Right atrium auricular region (tissue), 2 donors: Measurements from ENCODE around the gene RIBC1. TPM values are rescaled to one million over a fixed set of nuclear protein-coding genes. Genes with fewer than 3 reads are reported as not detected.
A peak's percentile ranks its signal among the peaks of the same experiment; 100 is the strongest.

Experiments used
- DNase-seq: peaks from one replicate; pipeline ENCODE4 v3.0.0-alpha.2; 2019; ENCODE audit warnings: low spot score
- H3K27ac ChIP-seq, 2 donors: fragments of 200-600 bp; sonication (generic); 1 replicate in 1 of 2; 2 replicates in 1 of 2; pipeline ENCODE4 v1.5.1; 2016 to 2019
- H3K27me3 ChIP-seq, 2 donors: fragments of 200-600 bp; sonication (generic); one replicate each; pipeline versions ENCODE4 v1.5.1 to v1.6.0; 2017 to 2019
- H3K36me3 ChIP-seq: fragments of 200-600 bp; sonication (generic); one replicate; pipeline ENCODE4 v1.5.1; 2016
- H3K4me1 ChIP-seq, 2 donors: fragments of 200-600 bp; sonication (generic); one replicate each; pipeline versions ENCODE4 v1.5.1 to v1.6.0; 2017 to 2019
- H3K4me3 ChIP-seq, 2 donors: fragments of 200-600 bp; sonication (generic); 1 replicate in 1 of 2; 2 replicates in 1 of 2; pipeline ENCODE4 v1.5.1; 2017 to 2019; ENCODE audit warnings: mild to moderate bottlenecking in 1 of 2, moderate library complexity in 1 of 2
- H3K9me3 ChIP-seq, 2 donors: fragments of 200-600 bp; sonication (generic); one replicate each; pipeline ENCODE4 v1.5.1; 2019
- total RNA-seq, 2 donors: library from RNA; depleted of rRNA; stranded (reverse); fragments of >200 nt; gene quantifications; one replicate each; pipeline ENCODE4 v1.1.0, GENCODE V29; 2016
- TF ChIP-seq, protein P1 (sequence below), 2 donors: fragments of 200-600 bp; sonication (generic); IDR thresholded peaks; one replicate each; pipeline ENCODE4 v1.5.1; 2019; ENCODE audit warnings: antibody characterized with exemption in 2 of 2

RIBC1 gene
- total RNA-seq, 2 donors from 2014 or later: 0.86 to 1.1 TPM

DNA sequence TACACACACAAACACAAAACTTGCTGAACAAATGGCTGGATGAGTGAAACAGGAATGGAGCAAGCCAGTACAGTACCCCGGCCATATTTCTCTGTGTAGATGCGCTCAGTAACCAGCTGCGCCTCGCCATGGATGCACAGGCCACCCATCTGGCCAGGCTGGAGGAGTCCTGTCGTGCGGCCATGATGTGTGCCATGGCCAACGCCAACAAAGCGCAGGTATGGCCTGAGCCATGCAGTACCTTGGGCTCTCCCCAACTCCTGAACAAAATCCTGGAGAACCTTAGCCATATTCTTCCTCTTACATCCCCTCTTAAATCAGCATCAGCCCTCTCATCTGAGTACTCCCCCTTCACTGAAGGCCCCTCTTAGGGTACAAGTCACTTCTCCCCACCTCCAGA lies 7.1 kb downstream of the RIBC1 start:
- H3K4me3 ChIP-seq: no peak overlapping the region
- H3K27me3 ChIP-seq: no peaks in the 10 kb centered on the region
- peaks cover 0 to 5% of the 10 kb centered on the region in 2 donors for H3K4me1 ChIP-seq
- no peak overlapping the region for H3K27ac ChIP-seq
- DNase-seq: no peak
- TF ChIP-seq, protein P1, sequence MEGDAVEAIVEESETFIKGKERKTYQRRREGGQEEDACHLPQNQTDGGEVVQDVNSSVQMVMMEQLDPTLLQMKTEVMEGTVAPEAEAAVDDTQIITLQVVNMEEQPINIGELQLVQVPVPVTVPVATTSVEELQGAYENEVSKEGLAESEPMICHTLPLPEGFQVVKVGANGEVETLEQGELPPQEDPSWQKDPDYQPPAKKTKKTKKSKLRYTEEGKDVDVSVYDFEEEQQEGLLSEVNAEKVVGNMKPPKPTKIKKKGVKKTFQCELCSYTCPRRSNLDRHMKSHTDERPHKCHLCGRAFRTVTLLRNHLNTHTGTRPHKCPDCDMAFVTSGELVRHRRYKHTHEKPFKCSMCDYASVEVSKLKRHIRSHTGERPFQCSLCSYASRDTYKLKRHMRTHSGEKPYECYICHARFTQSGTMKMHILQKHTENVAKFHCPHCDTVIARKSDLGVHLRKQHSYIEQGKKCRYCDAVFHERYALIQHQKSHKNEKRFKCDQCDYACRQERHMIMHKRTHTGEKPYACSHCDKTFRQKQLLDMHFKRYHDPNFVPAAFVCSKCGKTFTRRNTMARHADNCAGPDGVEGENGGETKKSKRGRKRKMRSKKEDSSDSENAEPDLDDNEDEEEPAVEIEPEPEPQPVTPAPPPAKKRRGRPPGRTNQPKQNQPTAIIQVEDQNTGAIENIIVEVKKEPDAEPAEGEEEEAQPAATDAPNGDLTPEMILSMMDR (IDR thresholded peaks at IDR 0.05): no peak
- H3K9me3 ChIP-seq: no peaks in the 10 kb centered on the region
- H3K36me3 ChIP-seq: peaks cover 12% of the 10 kb centered on the region

DNA sequence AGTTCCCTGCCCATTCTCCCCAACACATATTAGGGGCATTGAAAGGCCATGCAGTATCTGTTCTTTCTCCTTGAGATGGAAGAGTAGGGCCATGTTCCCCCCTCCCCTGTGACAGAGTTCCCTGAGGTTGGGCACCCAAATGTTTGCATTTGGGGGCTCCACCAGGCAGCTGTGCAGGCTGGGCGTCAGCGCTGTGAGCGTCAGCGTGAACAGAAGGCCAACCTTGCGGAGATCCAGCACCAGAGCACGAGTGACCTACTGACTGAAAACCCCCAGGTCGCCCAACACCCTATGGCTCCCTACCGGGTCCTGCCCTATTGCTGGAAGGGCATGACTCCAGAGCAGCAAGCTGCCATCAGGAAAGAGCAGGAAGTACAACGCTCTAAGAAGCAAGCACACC lies 7.6 kb downstream of the RIBC1 start:
- no peak overlapping the region for H3K27ac ChIP-seq
- H3K4me3 ChIP-seq: no peak overlapping the region
- H3K9me3 ChIP-seq: no peaks in the 10 kb centered on the region
- no peak for DNase-seq
- TF ChIP-seq, protein P1 (IDR thresholded peaks at IDR 0.05): no peak
- peaks cover 0 to 5% of the 10 kb centered on the region in 2 donors for H3K4me1 ChIP-seq
- peaks cover 12% of the 10 kb centered on the region for H3K36me3 ChIP-seq
- H3K27me3 ChIP-seq: no peaks in the 10 kb centered on the region

DNA sequence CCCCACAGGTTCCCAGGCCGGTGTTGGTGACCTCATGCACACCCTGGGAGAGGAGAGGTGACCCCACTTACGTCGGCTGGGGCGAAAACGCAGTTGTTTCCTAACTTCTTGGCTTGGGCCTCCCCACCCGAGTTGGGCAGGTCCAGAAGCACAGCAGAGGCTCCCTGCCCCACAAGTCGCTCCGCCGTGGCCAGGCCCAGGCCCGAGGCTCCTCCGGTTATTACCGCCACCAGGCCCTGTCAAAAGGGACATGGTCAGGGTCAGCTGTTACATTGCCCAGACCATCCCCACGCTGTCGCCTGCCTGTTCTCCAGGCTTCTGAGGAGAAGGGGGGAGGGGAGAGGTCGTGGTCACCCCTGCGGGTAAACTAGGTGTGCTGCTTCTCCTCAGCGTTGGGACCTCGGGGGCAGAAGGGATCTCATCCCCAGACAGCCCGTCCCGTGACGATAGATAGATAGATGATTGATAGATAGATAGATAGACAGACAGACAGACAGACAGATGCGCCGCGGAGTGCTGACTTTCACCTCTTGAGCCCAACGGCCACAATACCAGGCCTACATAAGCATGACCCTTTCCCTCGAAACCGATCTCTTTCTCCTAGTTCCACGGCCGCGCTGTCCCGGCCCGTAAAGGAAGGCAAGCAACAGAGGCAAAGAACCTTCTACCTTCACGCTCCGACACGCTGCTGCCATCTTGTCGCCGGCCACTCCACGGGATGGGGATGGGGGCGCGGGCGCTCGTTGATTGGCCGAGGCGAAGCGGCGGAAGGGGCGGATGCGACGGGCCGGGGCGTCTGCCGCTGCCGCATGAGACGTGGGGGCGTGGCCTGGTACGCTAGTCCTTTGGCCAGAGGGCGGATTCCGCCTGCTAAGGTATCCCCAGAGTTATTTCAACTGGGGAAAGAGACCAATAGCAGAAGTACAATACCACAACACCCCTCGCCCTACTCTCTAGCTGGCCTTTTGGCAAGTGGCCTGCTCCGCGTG lies 11.3 kb downstream of the RIBC1 start, which contains the start of gene HSD17B10:
HSD17B10 (minus strand) TSS at position 720 of the 989 bp plus-strand sequence; CDS start at position 695, 25 bp downstream.
- Histone ChIP-seq H3K36me3 (peaks cover 12% of the 10 kb centered on the region), H3K27me3 (no peaks in the 10 kb centered on the region), H3K27ac (peak within 1 kb of the TSS; percentile 75 to 77), H3K9me3 (no peaks in the 10 kb centered on the region), H3K4me3 (peak within 1 kb of the TSS; percentile 60 to 71), H3K4me1 (peaks cover 0 to 5% of the 10 kb centered on the region in 2 donors)
- DNase-seq: peak; percentile 89
- TF ChIP-seq, protein P1 (IDR thresholded peaks at IDR 0.05): no peak

DNA sequence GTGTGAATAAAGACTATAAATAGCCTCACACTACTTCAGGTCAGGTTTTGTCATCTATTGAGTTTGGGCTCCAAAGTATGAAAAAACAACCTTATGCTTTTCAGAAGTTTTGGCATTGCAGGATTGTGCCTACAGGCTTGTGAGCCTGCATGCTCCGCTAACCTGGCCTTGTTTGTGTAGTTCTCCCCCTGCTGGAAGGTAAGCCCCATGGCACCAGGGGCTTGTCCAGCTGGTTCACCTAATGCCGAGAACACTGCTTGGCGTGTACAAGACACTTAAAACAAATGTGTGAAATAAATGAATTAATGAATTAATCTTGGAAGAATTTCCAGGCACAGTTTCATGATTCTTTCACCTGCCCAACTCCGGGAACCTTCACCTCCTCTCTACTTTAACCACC lies 13.3 kb downstream of the RIBC1 start:
- Histone ChIP-seq H3K9me3 (no peaks in the 10 kb centered on the region), H3K27me3 (no peaks in the 10 kb centered on the region), H3K4me3 (no peak overlapping the region), H3K4me1 (peaks cover 0 to 7% of the 10 kb centered on the region in 2 donors), H3K36me3 (peaks cover 12% of the 10 kb centered on the region), H3K27ac (no peak overlapping the region)
- peak; percentile 71 for DNase-seq
- TF ChIP-seq, protein P1 (IDR thresholded peaks at IDR 0.05): peak; percentile 73 to 86

DNA sequence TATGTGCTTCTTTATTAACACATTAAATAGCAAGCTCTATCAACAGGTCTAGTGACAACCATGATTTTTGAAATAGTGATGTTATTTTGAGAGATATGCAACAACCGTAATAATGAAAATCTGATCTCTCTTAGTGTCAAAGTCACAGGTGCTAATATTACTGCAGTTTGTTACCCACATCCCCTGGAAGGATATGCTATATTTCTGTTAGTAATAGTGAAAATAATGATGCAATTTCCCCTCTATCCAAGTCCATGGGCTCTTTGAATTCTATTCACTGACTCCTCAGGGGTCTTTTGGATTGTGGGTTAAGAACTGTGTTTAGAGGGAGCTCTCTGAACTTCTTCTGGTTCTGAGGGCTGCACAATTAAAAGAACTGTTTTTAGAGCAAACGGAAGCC lies 14.5 kb downstream of the RIBC1 start:
- H3K27ac ChIP-seq: no peak overlapping the region
- DNase-seq: no peak
- H3K9me3 ChIP-seq: no peaks in the 10 kb centered on the region
- H3K27me3 ChIP-seq: no peaks in the 10 kb centered on the region
- H3K4me1 ChIP-seq: peaks cover 0 to 12% of the 10 kb centered on the region in 2 donors
- TF ChIP-seq, protein P1 (IDR thresholded peaks at IDR 0.05): no peak
- peaks cover 6% of the 10 kb centered on the region for H3K36me3 ChIP-seq
- H3K4me3 ChIP-seq: no peak overlapping the region
